HG03342 (cell line): ENCODE measurements around the gene CTTN.

Experiments used
- ATAC-seq: cut with Tn5 transposase; IDR thresholded peaks from one replicate; pipeline ENCODE4 v1.9.1; 2021; ENCODE audit warnings: mild to moderate bottlenecking, moderate library complexity; ENCODE audit not compliant: unreplicated experiment

CTTN gene

DNA sequence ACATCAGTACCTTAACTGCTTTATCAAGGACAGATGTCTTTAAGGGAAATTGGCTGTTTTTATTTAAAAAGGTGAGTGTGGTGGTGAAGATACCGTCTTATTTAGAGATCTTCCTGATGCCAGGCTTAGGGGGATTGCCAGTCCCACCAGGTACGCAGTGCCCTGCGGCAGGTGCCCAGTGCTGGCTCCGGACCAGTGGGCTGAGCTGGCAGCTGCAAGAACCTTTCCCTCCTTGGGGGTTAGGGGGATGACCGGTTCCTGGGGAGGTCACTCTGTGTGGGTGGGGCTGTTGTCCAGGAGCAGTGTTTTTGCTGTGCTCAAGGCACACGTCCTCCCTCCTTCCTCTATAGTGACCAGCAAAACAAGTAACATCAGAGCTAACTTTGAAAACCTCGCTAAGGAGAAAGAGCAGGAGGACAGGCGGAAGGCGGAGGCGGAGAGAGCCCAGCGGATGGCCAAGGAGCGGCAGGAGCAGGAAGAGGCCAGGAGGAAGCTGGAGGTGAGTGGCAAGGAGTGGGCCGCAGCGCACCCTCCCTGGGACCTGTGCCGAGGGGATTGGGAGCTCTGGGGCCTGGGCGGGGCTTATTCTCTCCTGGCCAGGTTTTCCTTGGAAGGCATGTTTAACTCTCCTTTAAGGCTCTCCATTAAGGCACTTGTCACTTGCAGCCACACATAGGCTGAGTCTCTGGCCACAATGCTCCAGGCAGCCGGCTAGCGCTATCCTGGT, 30.5 kb downstream of the CTTN start:
- ATAC-seq: no peak

DNA sequence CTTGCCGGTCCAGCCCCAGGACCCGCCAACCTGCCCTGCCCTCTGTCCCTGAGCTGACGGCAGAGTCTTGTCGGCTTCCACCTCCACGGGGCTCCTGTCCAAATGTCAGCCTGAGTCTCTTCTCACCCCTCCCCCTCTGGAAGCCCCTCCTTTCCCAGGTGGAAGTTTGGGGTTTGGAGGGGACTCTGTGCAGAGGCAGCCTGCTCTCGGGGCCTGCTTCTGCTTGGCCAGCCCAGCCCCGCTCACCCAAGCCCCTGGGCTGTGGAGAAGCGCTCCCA, 31.0 kb downstream of the CTTN start:
- ATAC-seq: no peak

DNA sequence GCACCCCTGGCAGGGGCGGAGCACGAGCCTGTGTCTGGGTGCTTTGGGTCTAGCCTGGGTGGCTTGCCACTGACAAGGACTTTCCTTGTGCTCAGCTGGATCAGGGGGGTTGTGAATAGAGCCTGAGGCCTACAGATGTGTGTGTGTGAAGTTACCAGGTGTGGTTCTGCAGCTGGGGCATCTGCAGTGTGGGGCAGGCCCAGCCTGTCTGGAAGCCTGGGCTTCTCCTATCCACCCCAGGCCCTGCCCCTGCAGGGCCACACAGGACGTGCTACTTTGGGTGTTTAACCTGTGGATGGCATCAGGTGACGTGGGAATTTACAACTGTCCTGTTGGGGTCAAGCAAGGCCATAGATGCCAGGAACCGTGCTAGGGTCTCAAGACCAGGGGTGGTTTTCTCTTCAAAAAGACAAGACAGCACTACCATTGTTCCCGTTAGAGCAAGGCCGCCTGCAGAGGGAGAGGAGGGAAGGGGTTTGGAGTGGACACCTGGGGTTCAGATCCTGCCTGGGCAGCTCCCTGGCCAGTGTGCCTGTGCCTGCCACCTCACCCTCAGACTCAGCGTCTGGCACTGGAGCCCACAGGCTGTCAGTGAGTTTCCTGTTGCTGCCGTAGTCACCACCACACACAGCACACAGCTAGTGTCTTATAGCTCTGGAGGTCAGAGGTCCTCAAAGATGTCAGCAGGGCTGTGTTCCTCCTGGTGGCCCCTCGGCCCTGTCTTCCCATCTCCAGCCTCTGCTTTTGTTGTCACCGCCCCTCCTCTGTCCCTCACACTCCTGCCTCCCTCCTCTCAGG, 31.6 kb downstream of the CTTN start:
- ATAC-seq: no peak

DNA sequence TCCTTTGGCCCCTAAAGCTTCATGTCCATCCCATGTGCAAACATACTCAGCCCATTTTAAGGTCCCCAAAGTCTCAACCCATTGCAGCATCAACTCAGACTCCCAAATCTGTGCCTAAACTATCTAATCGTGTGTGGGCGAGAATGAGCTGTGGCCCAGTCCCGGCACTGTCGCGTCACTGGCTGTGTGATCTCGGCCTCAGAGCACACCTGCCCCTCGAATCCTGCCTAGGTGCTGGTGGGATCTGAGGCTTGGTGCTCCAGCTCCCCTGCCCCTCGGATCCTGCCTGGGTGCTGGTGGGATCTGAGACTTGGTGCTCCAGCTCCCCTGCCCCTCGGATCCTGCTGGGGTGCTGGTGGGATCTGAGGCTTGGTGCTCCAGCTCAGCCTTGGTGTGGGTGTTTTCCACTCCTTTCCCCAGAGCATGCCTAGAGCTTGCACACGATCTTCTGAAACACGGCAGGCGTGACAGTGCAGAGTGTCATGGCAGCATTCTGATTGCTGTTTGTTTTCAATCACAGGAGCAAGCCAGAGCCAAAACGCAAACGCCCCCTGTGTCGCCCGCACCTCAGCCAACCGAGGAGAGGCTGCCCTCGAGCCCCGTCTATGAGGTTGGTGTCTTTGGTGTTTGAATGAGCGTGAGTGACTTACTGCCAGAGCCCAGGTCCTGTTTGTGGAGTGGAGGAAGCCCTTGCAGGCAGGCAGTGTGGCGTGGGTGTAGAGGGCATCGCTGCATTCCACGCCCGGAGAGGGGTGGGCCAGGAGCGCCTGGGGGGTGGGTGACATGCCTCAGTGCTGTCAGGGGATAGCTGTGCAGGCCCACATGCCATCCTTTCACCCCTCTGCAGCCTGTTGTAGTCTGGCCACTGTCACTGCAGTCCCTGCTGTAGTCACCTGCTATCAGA, 32.6 kb downstream of the CTTN start:
- ATAC-seq: no peak

DNA sequence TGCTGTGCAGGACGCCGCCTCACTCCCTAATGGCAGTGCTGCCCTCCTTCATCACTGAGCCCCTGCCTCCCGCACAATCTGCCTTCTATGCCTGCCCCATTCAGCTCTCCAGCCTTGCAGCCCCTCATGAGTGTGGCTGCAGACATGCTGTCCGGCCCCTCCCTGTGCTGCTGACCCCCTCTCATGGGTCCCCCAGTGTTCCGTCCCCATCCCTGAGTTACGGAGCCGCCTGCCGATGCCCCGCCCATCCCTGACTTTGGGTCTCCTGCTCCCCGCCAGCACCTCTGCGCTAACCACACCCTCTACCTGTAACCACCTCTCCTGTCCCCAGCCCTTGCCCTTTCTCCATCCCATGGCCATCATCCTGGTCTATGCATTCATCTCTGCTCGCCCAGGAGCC, 33.3 kb downstream of the CTTN start:
- no peak for ATAC-seq

DNA sequence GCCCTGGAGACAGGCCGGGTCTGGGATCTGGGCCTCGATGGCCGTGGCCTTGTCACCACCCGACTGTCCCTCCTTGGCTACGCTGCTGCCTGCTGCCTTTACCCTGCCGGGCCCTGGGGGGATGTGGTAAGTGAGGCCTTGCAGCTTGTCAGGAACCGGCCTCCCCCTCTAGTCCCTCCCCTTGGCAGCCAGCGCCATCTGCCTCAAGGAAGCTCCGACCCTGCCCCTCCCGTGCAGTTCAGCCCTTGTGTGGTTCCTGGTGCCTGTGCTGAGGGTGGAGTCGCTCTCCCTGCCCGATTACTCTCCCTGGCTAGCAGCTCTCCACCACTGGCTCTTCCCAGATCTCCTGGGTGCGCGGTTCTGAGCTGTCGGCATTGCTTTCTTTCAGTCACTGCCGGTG, 33.7 kb downstream of the CTTN start:
- no peak for ATAC-seq

DNA sequence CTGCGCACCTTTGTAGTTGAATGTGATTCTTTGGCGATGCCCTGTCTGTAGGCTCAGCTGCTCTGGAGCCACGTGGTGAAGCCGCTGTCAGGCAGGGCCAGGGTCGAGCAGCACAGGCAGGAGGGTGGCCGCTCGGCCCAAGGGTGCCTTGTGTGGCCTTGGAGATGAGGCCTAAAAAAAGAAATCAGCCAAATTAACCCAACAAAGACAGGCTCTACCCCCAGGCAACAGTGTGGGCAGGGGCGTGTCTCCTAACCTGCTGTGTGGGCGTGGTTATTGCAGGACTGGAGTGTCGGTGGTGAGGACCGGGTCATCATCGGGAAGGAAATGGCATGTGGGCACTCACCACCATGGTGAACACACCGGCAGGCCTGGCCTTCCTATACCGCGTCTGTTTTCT, 34.3 kb downstream of the CTTN start:
- no peak for ATAC-seq

DNA sequence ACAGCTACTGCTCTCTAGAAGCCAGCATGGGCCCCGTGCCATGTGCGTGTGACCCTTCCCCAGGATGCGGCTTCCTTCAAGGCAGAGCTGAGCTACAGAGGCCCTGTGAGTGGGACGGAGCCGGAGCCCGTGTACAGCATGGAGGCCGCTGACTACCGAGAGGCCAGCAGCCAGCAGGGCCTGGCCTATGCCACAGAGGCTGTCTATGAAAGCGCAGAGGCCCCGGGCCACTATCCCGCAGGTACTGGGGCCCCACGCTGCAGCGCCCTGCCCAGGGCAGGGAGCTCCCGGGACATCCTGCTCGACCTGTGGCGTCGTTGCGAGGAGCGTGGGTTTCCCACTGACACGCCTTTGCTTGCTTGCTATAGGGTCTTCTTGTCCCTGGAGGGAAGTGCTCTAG, 34.7 kb downstream of the CTTN start:
- no peak for ATAC-seq

DNA sequence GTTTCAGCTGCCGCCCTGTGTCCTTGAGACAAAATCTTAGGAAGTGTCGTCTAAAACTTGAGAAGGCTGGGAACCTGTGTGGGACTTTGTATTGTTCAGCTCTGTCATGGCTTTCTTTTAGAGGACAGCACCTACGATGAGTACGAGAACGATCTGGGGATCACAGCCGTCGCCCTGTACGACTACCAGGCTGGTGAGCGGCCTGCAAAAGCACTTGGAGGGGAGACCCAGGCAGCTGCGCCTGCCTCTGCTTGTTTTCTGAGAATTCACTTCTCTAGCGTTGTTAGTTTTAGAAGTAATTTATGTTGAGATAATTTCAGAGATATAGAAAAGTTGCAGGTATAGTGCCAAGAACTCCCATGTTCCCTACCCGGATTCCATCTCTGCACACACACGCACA, 35.2 kb downstream of the CTTN start:
- no peak for ATAC-seq

DNA sequence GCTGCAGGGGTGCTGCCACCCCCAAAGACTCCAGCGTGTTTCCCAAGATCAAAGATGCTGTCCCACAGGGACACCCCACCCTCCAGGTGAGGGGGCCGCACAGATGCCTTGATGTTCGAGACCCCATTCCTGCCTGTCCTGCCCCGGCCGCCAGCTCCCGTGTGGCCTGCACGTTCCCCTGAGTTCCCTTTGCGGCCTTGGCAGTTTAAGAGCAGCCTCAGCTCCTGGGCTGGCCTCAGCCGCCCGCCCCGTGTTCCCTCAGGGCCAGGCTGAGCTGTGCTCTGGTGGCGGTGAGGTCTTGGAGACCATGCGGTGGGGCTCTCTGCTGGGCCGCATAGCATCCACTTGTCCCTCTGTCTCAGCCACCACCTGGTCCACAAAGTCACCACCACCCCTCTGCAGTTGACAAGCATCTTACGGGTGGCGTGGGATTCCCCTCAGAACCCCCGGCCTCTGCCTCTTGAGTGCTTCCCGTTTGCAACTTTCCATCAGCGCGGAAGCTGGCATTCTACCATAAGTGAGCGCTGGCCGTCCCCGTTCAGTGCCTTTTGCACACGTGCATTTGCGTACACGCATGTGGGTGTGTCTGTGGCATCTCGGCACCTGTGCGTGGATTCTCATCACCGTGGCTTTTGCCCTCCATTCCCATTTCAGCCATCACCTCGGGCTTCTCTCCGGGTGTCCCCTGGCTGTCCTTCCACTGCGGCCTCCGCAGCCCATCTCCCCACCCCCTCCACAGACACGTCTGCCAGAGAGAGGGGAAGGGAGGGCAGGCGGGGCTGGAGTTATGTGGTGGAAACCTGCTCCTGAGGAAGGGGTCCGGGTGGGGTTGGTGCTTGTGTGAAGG, 35.9 kb downstream of the CTTN start:
- ATAC-seq: no peak

DNA sequence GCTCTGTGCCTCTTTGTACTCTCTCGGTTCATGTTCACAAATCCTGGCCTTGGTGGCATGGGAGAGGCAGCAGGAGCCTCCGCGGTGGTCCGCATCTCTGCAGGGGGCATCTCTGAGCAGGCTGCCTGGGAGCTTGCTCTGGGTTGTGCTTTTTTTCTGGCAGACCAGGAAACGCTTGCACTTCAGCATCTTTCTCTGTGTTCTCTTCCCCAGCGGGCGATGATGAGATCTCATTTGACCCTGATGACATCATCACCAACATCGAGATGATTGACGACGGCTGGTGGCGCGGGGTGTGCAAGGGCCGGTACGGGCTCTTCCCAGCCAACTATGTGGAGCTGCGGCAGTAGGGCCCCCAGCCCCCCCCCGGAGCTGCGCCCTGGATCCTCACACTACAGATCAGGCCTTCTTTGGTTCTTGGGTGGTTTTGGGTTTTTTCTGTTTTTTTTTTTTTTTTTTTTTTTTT, 36.5 kb downstream of the CTTN start:
- ATAC-seq: no peak

DNA sequence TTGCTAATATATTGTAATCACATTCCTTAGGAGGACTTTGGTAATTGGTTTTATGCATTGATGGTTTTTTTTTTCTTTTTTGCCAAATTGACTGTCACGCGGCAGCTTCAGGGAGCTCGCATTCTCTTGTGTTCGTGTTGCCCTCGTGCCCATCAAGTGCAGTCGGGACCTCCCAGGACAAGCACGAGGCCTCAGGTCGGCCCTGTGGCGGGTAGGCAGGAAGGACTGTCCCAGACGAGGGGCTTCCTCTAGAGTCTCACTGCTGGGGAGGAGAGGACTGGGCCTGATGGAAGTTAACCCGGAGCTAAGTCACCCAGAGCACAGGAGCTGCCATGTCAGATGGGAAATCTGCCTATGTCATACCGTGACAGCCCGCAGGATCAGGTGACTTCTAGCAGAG, 37.0 kb downstream of the CTTN start:
- ATAC-seq: no peak

DNA sequence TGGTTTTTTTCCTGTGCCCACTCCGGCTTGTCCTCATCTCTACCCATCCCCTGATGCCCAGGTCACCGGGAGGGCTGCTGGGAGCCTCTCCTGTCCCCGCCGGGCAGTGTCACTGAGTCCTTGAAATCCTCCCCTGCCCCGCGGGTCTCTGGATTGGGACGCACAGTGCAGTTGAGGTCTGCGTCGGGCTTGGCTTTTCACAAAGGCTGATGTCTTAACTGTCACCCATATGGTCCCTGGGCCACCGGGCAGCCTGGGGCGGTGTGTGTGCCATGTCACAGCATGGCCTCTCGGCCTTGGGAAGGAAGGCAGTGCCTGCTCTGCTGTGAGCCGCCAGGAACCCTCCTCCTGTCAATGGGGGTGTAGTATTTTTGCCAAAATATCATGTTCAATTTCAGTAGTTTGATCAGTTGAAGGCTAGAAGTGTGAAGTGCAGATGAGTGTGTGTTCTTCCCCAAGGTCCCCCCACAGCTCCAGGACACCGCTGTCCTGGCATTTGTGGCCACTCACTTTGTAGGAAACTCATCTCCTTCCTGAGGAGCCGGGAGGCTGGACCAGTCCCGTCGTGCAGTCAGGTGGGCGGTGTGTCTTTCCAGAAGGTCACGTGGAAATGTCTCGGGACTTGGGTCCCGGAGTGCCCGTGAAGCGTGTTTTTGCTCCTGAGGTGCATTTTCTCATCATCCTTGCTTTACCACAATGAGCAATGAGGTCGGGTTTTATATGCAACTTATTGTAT, 37.6 kb downstream of the CTTN start:
- ATAC-seq: no peak

DNA sequence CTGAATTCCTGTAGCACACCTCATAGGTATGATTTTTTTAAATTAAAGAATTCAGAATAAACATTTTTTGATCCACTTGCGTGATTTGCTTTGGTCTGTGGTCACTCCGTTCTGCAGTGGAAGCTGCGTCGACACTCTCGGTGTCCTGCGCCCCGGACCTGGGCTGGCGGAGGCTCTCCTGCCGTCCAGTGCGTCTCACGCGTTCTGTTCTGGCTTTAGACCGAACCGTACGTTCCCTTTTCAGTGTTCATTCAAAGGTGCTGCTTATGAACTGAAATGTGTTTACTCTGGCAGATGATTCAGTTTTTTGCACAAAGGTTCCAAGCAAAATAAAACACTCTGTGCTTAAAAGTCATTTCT, 38.2 kb downstream of the CTTN start:
- no peak for ATAC-seq

DNA sequence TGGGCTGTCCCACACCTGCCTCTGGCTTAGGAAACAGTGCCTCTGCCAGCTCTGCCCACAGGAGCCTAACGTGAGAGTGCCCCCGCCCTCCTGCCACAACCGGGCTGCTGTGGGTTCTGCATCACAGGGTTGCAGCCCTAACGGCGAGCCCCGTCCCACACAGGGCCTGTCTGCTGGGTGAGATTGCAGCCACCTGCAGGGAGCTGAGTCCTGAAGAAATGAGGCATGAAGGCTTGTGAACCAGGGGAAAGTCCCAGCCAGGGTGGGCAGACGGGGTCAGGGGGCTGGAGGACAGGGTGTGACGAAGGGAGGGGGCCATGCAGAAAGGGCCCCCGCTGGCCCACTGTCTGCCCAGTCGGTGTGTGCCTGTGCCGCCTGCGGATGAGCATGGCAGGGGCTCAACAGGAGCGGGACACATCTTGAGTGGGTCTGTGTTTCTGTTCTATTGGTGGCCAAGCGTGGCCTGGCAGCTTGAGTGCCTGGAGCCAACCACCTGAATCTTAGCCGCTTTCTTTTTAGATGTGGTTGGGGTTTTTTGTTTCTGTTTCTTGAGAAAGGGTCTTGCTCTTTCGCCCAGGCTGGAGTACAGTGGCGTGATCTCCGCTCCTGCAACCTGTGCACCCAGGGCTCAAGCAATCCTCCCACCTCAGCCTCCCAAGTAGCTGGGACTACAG, 38.9 kb downstream of the CTTN start:
- ATAC-seq: no peak

DNA sequence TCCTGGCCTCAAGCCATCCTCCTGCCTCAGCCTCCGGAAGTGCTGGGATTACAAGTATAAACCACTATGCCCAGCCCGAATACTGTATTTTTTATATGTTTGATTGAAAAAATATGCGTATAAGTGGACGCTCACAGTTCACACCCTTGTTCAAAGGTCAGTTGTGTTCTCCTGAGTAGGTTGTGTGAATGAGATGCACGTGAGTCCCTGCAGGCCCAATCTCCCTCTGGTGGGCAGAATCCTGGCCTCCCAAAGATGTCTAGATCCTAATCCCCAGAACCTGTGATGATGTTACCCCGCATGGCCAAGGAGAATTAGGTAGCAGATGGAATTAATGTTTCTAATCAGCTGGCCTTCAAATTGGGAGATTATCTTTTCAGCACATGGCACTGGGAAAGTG, 41.9 kb downstream of the CTTN start:
- no peak for ATAC-seq

DNA sequence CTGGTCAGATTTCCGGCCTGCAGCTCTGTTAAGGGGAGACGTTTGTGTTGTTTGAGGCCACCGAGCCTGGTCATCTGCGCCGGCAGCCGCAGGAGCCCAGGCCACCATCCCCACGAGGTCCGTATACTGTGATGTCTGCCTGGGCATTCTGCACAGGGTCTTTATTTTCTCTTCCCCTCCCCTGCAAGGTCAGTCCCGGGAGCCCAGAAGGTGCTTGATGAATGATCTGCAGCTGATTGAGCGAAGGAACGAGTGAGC, 45.4 kb downstream of the CTTN start:
- no peak for ATAC-seq

DNA sequence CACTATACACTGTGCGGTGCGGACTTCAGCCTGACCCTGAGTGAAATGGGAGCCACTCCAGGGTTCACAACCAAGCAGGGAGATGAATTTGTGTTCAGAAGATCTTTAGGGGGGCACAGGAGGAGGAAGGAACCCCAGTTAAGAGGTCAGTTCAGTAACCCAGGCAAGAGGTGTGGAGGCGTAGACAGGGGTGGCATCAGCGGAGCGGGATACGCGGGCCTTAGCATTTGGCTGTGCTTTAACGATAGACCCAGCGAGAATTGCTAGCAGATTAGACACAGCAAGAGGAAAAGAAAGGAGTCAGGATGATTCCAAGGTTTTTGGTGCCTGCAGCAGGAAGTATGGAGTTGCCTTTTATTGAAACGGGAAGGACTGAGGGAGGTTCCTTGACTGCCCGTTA, 46.8 kb downstream of the CTTN start:
- no peak for ATAC-seq

DNA sequence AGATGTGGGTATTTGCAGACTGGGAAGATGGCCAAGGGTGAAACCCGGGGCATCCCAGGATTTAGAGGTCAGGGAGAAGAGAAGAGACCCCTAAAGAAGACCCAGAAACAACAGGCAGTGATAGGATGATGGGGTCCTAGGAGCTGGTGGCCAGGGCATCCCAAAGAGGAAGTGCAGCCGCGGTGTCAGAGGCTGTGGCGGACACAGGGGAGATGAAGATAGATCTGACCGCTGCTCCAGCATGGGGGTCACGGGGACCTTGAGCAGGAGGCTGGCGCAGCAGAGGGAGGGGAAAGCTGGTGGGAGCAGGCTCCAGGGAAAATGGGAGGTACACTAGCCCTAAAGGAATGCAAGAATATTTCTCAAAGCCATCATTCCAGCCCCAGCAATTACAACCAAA, 47.3 kb downstream of the CTTN start:
- no peak for ATAC-seq

DNA sequence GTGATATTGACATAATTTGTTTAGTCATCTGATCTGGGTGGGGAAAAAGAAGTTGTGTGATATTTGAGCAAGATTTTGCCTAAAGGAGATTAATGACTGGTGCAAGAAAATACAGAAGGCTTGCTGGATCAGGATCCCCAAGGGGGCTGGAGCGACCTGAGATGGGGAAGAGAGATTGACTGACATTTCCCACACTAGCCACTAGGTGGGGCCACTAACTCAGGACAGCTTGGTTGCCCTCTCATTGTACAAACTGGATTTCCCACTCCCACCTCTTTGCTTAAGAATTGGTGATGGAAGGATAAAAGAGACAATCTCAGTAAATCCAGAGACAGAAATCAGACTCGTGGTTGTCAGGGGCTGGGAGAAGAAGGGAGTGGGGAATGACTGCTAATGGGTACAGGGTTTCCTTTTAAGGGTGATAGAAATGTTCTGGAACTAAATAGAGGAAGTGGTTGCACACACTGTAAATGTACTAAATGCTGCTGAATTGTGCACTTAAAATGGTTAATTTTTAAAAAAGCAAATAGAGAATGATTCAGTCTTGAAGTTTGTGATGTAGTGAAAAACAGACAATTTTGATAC, 50.7 kb downstream of the CTTN start:
- ATAC-seq: no peak
